Measurements from ENCODE around the gene WFDC2.

The WFDC2 gene

DNA sequence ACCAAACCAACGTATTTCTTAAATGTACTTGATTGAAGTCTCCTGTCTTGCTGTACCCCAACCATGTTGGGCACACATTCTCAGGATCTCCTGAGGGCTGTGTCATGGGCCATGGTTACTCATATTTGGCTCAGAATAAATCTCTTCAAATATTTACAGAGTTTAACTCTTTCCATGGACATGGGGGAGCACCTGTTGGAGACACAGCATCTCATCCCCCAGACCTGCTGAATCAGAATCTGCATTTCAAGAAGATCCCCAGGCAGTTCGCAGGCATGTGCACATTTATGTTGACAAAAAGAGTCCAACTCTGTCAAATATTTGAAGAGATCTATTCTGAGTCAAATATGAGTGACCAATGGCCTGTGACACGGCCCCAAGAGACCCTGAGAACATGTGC lies 29.1 kb upstream of the WFDC2 start:
- no peak overlapping the region for H3K27ac ChIP-seq (ENCODE audit: extremely low read depth, low read depth, low read length)
- ChIA-PET CTCF (interaction anchor here (0.7 to 5.6 kb wide), 6 partner anchors 11 to 295 kb away, joined by 3 to 90 read pairs (median 3); no protein-coding TSS in a partner anchor), POLR2A (no interaction called here)
- no peaks in the 10 kb centered on the region for H3K36me3 ChIP-seq (ENCODE audit: control insufficient read depth in 2 of 2, insufficient read depth in 1 of 2, low read length in 2 of 2)
- no peaks in the 10 kb centered on the region for H3K9me3 ChIP-seq (ENCODE audit: control insufficient read depth, insufficient read depth, low read depth, low read length)
- H3K4me3 ChIP-seq (ENCODE audit: low read depth, low read length) = no peak overlapping the region
- H3K4me1 ChIP-seq (ENCODE audit: control insufficient read depth, insufficient read depth, low read length) = 0 out of 2 replicates have a peak, but pooled peaks cover 4% of the 10 kb centered on the region
- TF ChIP-seq ZNF354C (tag by site-specific recombination; IDR thresholded peaks at IDR 0.05; ENCODE audit: borderline replicate concordance, low read depth) (no peak), ZNF510 (tag by site-specific recombination; IDR thresholded peaks at IDR 0.05; ENCODE audit: insufficient replicate concordance) (no peak), ZNF302 (tag by site-specific recombination; IDR thresholded peaks at IDR 0.05; ENCODE audit: low read depth) (no peak), ZNF777 (tag by site-specific recombination; IDR thresholded peaks at IDR 0.05; ENCODE audit: borderline replicate concordance) (no peak), ZNF473 (tag by site-specific recombination; IDR thresholded peaks at IDR 0.05) (no peak), ZNF670 (tag by site-specific recombination; IDR thresholded peaks at IDR 0.05; ENCODE audit: low read depth) (no peak), ZNF626 (tag by site-specific recombination; IDR thresholded peaks at IDR 0.05) (no peak), ZNF529 (tag by site-specific recombination; IDR thresholded peaks at IDR 0.05; ENCODE audit: insufficient replicate concordance) (no peak), ZBTB48 (tag by site-specific recombination; IDR thresholded peaks at IDR 0.05) (no peak), ZNF324 (tag by site-specific recombination; IDR thresholded peaks at IDR 0.05) (no peak), ZNF747 (tag by site-specific recombination; IDR thresholded peaks at IDR 0.05) (no peak), ZNF792 (tag by site-specific recombination; IDR thresholded peaks at IDR 0.05) (no peak), MEIS1 (CRISPR knock-in tag; IDR thresholded peaks at IDR 0.05; ENCODE audit: borderline replicate concordance) (no peak)
- TF ChIP-seq, protein P1, sequence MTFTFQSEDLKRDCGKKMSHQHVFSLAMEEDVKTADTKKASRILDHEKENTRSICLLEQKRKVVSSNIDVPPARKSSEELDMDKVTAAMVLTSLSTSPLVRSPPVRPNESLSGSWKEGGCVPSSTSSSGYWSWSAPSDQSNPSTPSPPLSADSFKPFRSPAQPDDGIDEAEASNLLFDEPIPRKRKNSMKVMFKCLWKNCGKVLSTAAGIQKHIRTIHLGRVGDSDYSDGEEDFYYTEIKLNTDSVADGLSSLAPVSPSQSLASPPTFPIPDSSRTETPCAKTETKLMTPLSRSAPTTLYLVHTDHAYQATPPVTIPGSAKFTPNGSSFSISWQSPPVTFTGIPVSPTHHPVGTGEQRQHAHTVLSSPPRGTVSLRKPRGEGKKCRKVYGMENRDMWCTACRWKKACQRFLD (tag by site-specific recombination; IDR thresholded peaks at IDR 0.05) = no peak

DNA sequence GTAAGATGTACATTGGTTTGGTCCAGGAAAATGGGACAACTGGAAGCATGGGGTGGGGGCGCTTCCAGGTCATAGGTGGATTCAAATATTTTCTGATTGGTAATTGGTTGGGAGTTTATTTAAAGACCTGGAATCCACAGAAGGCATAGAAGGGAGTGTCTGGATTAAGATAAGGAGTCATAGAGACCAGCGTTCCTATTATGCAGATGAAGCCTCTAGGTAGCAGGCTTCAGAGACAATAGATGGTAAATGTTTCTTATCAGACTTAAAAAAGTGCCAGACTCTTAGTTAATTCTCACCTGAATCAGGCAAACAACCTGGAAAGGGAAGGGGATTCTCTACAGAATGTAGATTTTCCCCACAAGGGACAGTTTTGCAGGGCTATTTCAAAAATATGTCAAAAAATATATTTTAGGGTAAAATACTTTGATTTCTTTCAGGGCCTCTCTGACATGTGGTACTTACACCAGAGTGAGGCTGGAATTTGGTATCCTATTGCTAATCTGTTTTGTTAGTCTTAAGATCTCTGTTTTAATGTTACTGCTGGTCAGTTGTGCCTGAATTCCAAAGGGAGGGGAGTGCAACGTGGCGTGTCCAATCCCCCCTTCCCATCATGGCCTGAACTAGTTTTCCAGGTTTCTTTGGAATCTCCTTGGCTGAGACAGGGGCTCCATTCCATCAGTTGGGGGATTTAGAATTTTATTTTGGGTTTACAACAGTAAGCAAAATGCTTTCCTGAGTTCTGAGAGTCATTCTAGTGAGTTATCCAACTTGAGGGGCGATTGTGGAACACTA lies 28.5 kb upstream of the WFDC2 start:
- H3K27ac ChIP-seq (ENCODE audit: extremely low read depth, low read depth, low read length) = no peak overlapping the region
- H3K9me3 ChIP-seq (ENCODE audit: control insufficient read depth, insufficient read depth, low read depth, low read length) = no peaks in the 10 kb centered on the region
- H3K36me3 ChIP-seq (ENCODE audit: control insufficient read depth in 2 of 2, insufficient read depth in 1 of 2, low read length in 2 of 2) = no peaks in the 10 kb centered on the region
- 0 out of 2 replicates have a peak, but pooled peaks cover 3% of the 10 kb centered on the region for H3K4me1 ChIP-seq (ENCODE audit: control insufficient read depth, insufficient read depth, low read length)
- ChIA-PET POLR2A (no interaction called here), CTCF (no interaction called here)
- no peak for TF ChIP-seq ZNF112 (tag by site-specific recombination; IDR thresholded peaks at IDR 0.05)
- TF ChIP-seq ZNF561 (tag by site-specific recombination; IDR thresholded peaks at IDR 0.05; ENCODE audit: borderline replicate concordance) = no peak
- no peak for TF ChIP-seq ZNF660 (tag by site-specific recombination; IDR thresholded peaks at IDR 0.05)
- no peak for TF ChIP-seq PRDM1 (tag by site-specific recombination; IDR thresholded peaks at IDR 0.05)
- TF ChIP-seq, protein P2, sequence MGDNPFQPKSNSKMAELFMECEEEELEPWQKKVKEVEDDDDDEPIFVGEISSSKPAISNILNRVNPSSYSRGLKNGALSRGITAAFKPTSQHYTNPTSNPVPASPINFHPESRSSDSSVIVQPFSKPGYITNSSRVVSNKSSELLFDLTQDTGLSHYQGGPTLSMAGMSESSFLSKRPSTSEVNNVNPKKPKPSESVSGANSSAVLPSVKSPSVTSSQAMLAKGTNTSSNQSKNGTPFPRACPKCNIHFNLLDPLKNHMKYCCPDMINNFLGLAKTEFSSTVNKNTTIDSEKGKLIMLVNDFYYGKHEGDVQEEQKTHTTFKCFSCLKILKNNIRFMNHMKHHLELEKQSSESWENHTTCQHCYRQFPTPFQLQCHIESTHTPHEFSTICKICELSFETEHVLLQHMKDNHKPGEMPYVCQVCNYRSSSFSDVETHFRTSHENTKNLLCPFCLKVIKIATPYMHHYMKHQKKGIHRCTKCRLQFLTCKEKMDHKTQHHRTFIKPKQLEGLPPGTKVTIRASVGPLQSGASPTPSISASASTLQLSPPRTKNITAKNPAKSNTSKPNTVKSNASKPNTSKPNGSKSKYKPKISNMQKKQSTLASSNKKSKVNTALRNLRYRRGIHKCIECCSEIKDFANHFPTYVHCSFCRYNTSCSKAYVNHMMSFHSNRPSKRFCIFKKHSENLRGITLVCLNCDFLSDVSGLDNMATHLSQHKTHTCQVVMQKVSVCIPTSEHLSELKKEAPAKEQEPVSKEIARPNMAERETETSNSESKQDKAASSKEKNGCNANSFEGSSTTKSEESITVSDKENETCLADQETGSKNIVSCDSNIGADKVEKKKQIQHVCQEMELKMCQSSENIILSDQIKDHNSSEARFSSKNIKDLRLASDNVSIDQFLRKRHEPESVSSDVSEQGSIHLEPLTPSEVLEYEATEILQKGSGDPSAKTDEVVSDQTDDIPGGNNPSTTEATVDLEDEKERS (tag by site-specific recombination; IDR thresholded peaks at IDR 0.05) = no peak
- no peak overlapping the region for H3K4me3 ChIP-seq (ENCODE audit: low read depth, low read length)
